ENCODE data around the gene TTC9.

TTC9 gene

DNA sequence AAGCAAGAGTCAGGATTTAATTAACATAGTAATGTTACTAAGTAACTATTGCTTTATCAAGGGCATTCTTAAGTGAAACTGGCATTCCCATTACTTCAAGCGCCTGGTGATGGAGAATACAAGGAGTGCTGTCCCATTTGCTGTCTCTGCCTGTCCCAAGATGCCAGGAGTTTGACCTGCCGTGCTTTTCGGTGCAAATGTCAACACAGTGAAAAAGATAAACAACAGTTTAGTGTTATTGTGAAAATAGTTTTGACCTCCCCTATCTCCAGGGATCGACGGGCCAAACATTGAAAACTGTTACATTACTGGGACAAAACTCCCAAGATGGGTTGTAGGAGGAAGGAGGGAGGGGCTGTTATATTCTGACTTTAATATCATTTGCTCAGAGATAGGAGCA lies 74.8 kb downstream of the TTC9 start:
- DNase-seq (ENCODE audit: low read depth): no peak

DNA sequence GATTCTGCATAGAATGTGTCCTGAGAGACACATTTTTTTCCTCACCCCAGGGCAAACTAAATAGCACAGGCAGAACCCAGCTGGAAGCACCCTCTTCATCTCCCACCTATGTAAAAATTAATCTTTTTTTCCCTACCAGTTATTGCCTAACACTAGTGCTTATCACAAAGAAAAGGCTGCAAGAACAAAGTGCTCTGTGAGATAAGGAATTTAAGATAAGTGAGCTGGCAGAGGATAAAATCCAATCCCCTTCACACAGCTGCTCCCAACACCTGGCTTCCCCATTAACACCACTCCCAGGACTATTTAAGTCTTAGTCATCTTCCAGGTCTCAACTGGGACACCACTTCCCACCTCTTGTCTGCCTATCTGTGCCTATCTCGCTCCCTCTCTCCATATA lies 75.2 kb downstream of the TTC9 start:
- DNase-seq (ENCODE audit: low read depth): no peak

DNA sequence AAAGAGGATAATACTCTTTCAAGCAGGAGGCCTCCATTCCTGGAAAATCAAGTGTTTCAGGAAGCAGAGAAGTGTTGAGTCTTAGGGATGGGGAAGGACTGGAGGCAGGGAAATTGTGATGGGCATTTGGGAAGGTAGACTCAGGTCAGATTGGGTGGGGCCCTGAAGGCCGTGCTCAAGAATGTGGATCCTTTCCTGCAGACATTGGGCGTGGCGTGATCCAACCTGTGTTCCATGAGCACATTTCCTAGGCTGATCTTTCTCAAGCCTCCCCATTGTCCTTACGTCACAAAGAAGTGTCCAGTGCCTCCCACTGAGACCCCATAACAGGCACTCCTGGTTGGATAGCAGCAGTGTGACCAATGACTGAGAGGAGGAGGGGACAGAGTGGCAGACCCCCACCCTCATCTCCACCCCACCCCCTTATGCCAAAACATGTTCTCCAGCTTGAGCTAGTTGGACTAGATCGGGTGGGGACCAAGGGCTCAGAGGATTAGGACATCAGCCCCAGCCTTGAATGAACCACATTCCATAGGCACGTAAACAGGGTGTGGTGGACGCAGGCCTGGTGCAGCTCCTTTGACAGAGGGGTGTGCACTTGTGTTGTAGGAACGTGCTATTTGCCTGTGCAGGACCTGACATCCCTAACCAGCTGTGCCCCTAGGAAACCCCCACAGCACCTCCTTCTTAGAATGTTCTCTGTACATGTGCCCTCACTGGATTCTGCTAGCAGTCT lies 76.8 kb downstream of the TTC9 start:
- DNase-seq (ENCODE audit: low read depth): no peak

DNA sequence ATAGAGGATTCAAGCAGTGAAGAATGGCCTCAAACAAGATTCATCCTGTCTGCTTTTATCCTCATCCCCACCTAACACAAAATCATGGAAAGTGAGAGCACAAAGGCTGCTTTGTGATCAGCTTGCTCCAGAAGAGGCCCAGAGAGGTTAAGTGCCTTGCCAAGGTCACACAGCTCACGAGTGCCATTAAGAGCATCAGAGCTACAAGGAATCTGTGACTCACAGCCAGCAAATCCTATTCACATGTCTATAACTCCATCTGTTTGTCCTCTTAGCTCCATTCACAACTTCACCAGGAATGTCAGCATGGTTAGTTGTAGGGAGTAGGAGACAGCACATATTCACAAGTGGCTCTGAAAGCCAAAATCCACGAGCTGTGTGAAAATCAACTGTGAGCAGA lies 79.8 kb downstream of the TTC9 start:
- no peak for DNase-seq (ENCODE audit: low read depth)

DNA sequence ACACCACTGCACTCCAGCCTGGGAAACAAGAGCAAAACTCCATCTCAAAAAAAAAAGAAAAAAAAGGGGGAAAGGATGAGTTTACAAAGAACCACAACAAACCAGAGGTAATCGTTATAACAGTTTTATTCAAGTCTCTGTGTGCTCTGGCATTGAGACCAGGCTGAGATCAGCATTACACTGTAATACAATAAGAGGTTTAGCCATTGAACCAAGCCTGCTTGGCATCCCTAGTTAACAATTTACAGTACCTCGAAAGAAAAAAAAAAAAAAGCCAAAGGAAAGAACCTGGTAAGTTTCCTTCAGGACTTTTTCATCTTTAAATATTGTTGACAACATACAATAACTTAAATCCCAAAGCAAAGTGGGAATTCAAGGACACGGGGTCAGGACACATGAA lies 80.7 kb downstream of the TTC9 start:
- DNase-seq (ENCODE audit: low read depth): no peak

DNA sequence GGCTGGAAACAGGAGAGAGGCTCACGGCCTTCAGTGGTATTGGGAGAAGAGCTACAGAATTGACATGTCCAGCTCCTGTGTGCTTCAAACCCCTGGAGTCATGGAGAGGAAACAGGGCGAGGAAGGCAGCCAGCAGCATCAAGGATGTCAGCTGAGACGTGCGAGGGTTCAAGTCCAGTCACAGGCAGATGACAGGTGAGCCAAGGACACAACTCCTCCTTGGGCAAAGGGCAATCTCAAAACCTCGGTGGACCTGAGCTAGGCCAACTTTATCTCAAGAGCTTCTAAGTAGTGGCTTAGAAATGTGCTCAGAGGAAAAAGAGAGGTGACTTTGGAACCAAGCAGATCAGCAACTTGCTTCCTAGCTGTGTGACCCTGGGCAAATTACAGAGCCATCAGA lies 81.6 kb downstream of the TTC9 start:
- DNase-seq (ENCODE audit: low read depth): no peak

DNA sequence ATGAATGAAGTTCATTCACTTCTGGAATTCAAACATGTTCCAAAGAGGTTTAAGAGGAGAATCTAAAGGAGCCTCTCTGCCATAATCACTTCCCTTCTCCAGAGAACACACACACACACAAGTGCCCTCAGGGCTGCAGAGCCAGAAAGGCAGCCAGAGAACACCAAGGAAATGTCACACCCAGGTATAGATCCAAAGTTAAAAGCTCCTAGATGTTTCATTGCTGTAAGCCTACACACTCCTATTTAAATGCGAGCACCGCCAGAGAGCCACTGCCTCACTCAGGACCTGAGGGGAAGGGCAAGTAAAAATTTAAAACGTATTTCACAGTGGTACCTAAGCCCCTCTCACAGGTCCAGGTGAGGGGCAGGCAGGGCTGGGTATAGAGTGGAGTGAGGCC lies 82.4 kb downstream of the TTC9 start:
- no peak for DNase-seq (ENCODE audit: low read depth)

DNA sequence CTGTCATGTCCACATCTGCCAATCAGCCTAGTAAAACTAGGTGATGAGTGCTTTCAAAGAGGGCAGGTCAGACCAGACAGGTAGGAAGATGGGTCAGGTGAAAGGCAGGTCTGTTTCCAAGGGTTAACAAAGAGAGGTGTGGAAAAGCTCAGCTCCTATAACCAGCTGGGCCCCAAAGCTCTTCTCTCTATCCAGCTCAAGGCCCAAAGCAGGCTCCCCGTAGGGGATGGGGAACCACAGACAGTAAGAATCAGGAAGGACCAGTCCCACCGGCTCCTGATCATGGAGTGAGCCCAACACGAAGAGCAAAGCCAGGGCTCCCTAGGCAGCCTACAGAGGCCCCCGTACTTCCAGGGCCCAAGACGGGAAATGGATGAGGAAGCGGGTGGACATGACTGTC lies 83.2 kb downstream of the TTC9 start:
- DNase-seq (ENCODE audit: low read depth): no peak

All from stimulated activated CD8-positive, alpha-beta memory T cell treated with anti-CD3 and anti-CD28 coated beads, Interleukin-12 subunit alpha, Interleukin-12 subunit beta, amount 100 ng/mL, for 1 hour (primary cell).